ENCODE data around the gene ADGRA1.
"Not testable (repeated sequence)": the region's sequence is repeated elsewhere in the genome, so short reads cannot be mapped to it uniquely, and the experiment has no call there.

ADGRA1 gene

GRCh38 chr10:133096616-133097269 is 9.0 kb downstream of the ADGRA1 start:
- no peak for DNase-seq (ENCODE audit: low spot score)

GRCh38 chr10:133097418-133097817 is 9.7 kb downstream of the ADGRA1 start:
- no peak for DNase-seq (ENCODE audit: low spot score)

DNA sequence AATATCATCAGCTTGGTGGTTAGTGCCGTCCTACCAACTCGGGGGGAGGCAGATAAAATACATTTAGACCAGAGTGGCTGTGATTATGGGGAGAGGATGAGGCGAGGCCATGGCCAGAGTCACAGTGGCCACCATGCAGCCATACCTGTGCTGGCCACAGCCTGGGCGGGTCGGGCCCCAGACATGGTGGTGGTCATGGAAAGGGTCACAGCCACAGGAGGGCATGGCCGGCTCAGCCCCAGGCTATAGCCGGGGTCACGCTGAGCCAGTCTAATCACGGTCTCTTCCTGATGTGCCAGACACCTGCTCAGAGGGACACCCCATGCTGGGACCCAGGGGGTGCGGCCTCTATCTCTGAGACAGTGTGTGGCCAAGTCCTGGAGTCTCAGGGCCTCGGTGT is 10.2 kb downstream of the ADGRA1 start:
- DNase-seq (ENCODE audit: low spot score): no peak

DNA sequence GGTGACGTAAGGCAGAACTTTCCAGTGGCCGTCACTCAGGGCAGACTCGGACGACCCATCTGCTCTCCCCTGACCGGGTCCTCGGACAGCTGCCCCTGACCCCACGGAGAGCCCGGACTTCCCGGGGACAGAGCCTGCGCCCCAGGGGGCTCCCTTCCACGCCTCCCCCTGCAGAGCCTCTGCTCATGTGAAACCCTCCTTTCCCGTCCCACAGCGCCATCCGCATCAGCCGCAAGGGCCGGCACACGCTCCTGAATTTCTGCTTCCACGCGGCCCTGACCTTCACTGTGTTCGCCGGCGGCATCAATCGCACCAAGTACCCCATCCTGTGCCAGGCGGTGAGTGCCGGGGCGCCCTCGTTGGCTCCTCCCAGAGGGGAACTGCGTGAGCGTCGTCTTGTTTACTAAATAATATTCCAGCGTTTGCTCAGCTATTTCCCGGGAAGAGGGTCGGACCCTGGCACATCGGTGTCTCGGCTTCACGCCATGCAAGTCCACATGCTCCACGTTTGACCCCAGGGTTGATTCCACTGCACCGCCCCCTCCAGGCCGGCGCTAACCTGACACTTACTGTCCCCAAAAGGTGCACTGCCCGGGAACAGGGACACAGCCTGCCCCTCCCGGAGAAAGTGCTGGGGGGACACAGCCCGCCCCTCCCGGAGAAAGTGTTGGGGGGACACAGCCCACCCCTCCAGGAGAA is 10.9 kb downstream of the ADGRA1 start:
- DNase-seq (ENCODE audit: low spot score): no peak

- no peak for DNase-seq (ENCODE audit: low spot score)
Measured at GRCh38 chr10:133099571-133099970, 11.8 kb downstream of the ADGRA1 start.

GRCh38 chr10:133100186-133100585 is 12.5 kb downstream of the ADGRA1 start:
- no peak for DNase-seq (ENCODE audit: low spot score)

GRCh38 chr10:133100706-133101415 is 13.1 kb downstream of the ADGRA1 start:
- DNase-seq (ENCODE audit: low spot score): no peak

GRCh38 chr10:133101416-133101810 is 13.7 kb downstream of the ADGRA1 start:
- no peak for DNase-seq (ENCODE audit: low spot score)

GRCh38 chr10:133102415-133103095 is 14.8 kb downstream of the ADGRA1 start:
- DNase-seq (ENCODE audit: low spot score): no peak

- no peak for DNase-seq (ENCODE audit: low spot score)
Measured at GRCh38 chr10:133103311-133103910, 15.7 kb downstream of the ADGRA1 start.

GRCh38 chr10:133104068-133104962 is 16.6 kb downstream of the ADGRA1 start:
- DNase-seq (ENCODE audit: low spot score): no peak

GRCh38 chr10:133104963-133105640 is 17.4 kb downstream of the ADGRA1 start:
- DNase-seq (ENCODE audit: low spot score): no peak

DNA sequence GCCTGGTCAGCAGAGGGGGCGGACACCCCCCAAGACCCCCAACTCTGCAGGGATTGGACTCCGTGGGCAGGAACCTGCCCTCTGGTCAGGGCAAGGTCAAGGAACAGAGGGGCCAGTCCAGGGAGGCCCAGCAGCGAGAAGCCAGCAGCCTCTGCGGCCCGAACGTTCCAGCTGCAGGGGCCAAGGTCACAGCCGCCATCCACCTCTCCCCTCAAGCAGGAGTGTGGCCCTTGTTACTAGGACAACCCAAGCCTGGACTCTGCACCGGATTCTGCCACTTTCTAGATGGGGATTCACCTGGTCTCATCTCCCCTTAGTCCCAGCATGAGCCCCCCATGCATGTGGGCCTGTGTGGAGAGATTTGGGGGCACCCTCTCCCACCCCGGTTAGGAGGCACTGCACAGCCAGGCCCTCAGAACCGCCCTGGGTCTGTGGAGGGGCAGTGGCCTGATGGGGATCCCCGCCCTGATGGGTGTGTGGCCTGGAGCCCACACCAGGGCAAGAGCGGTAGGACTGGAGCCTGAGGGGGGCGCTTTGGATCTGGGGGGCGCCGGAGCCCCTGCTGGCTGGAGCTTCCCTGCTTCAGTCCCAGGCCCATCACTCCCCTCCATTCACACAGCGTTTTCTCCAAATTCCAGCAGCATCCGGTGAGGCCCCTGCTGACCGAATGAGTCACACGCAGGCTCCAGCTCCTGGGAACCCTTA is 18.1 kb downstream of the ADGRA1 start:
- DNase-seq (ENCODE audit: low spot score): no peak

DNA sequence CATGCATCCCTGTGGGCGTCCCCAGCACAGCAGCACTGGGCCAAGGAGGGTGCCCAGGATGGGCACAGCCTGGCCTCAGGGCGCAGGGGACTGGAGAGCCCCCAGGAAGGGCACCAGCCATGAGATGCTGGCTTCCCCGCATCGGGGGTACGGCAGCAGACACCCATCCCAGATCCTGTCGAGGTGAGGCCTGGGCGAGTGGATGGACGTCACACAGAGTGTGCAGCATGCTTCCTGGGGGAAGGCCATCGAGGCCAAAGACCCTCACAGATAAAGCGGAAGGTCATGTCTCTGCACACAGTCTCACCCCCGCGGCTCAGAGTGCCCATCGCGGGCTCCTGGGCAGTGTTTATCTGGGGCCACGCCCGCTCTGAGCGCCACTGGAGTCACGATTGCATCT is 18.8 kb downstream of the ADGRA1 start:
- no peak for DNase-seq (ENCODE audit: low spot score)

DNA sequence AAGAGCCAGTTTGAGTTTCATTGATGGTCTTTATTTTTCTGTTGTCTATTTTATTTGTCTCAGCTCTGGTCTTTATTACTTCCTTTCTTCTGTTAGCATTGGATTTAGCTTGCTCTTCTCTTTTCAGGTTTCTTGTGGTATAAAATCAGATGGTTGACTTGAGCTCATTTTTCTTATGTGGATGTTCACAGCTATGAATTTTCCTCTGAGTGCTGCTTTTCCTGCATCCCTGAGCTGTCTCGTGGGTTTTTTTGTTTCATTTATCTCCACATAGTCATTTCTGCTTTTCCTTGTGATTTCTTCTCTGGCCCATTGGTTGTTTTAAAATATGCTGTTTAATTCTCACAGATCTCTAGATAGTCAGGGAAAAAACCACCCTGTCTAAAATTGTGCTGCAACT is 19.7 kb downstream of the ADGRA1 start:
- no peak for DNase-seq (ENCODE audit: low spot score)

DNA sequence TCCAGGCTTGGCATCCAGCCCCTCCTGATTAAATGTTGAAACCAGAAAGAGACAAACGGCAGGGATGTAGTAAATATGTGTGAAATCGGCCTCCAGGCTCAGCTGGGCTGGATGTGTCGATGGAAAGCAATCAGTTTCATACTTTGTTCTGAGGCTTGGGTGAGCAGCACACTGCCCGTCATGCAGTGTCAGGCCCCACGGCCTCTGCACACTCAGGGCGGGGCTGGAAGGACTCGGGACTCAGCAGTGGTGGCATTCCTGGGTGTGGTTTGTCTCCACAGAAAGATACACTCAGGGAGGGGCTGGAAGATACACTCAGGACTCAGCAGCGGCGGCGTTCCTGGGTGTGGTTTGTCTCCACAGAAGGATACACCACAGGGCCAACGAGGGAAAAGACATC is 22.0 kb downstream of the ADGRA1 start:
- no peak for DNase-seq (ENCODE audit: low spot score)

DNA sequence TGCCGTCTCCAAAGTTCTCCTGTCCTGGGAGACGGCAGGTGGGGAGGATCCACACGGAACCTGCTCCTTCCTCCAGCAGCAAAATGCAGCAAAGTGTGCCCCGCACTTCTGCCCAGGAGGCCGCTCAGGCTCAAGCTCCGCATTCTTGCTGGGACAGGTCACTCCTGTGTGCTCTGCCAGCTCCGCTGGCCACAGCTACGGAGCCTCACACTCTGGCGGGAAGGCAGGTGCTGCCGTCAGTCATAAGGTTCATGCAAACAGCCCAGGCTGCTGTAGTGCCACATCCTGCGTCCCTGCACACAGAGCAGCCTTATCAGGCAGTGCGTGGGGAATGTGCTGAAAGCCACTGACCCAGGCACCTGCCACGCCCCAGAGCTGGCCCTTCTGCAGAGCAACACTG is 22.4 kb downstream of the ADGRA1 start:
- DNase-seq (ENCODE audit: low spot score): no peak

DNA sequence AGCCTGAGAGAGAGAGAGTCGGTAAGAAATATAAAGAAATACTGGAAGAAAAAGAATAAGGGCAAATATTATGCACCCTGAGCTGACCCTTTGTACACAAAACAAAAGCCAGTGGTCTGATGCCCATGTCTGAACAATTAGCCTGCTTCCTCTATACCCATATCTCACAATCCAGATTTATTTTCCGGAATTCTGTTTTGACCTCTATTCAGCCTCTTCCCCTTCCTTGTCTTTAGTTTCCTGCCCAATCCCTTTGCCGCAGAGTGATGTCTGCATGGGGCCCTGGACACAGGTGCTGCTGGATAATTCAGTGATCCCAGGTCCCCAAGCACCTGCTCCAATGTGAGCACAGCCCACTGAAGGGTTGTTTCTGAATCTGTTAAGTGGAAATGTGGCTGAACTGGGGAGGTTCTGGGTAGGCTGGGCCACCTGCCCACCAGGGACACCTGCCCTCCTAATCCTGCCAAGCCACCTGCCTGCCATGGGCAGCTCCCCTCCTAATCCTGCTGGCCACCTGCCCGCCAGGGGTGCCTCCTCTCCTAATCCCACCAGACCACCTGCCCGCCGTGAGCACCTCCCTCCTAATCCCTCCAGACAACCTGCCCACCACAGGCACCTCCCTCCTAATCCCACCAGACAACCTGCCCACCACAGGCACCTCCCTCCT is 23.0 kb downstream of the ADGRA1 start:
- no peak for DNase-seq (ENCODE audit: low spot score)

DNA sequence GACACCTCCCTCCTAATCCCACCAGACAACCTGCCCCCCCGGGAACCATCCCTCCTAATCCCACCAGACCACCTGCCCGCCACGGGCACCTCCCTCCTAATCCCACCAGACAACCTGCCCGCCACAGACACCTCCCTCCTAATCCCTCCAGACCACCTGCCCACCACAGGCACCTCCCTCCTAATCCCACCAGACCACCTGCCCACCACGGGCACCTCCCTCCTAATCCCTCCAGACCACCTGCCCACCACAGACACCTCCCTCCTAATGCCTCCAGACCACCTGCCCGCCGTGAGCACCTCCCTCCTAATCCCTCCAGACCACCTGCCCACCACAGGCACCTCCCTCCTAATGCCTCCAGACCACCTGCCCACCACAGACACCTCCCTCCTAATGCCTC is 23.9 kb downstream of the ADGRA1 start:
- DNase-seq (ENCODE audit: low spot score): not testable (repeated sequence)

Data from putamen (tissue), 1 donor.